Fibroblast of lung (primary cell): ENCODE results near the gene CLASP1.

Source experiments
- CTCF ChIP-seq, 2 donors: IDR thresholded peaks in 1 of 2; conservative IDR thresholded peaks in 1 of 2; 1 replicate in 1 of 2; 2 replicates in 1 of 2; pipeline ENCODE4 v1.5.1; 2011 to 2012; ENCODE audit warnings: low read length in 2 of 2, control low read depth in 1 of 2, inconsistent platforms in 1 of 2, low read depth in 1 of 2, mild to moderate bottlenecking in 1 of 2
- EZH2 ChIP-seq: IDR thresholded peaks from 2 replicates; pipeline ENCODE4 v1.5.1; 2012; ENCODE audit warnings: low read length, control low read depth, mild to moderate bottlenecking; ENCODE audit errors: missing control alignments

- no peak for TF ChIP-seq CTCF (conservative IDR thresholded peaks at IDR 0.05 in 1 of 2, IDR thresholded peaks at IDR 0.05 in 1 of 2; ENCODE audit: low read depth in 1 of 2, low read length in 2 of 2)
- TF ChIP-seq EZH2: no peak
These were observed 84.4 kb downstream of the CLASP1 start for GRCh38 chr2:121564905-121565304.
